Colonic mucosa (tissue), 4 donors: ENCODE data around the gene MYH2. TPM values are rescaled to one million over a fixed set of nuclear protein-coding genes. Genes with fewer than 3 reads are reported as not detected.

Experiments used
- DNase-seq: peaks from one replicate; pipeline ENCODE4 v3.0.0-alpha.2; 2020
- H3K27ac ChIP-seq: fragments of 200-600 bp; one replicate; pipeline ENCODE4 v1.8.0; 2021
- H3K27me3 ChIP-seq: fragments of 200-600 bp; one replicate; pipeline ENCODE4 v1.8.0; 2021
- H3K36me3 ChIP-seq: fragments of 200-600 bp; one replicate; pipeline ENCODE4 v1.8.0; 2021
- H3K4me1 ChIP-seq: fragments of 200-600 bp; one replicate; pipeline ENCODE4 v1.8.0; 2021; ENCODE audit warnings: mild to moderate bottlenecking
- H3K4me3 ChIP-seq: fragments of 200-600 bp; one replicate; pipeline ENCODE4 v1.8.0; 2021
- H3K9ac ChIP-seq, 2 donors: one replicate each; pipeline ENCODE4 v1.7.0; 2013; ENCODE audit warnings: control low read depth in 2 of 2, low read depth in 2 of 2, low read length in 2 of 2
- H3K9me3 ChIP-seq: fragments of 200-600 bp; one replicate; pipeline ENCODE4 v1.8.0; 2021
- CTCF ChIP-seq: fragments of 200-600 bp; IDR thresholded peaks from one replicate; pipeline ENCODE4 v1.8.0; 2022; ENCODE audit warnings: antibody characterized with exemption, mild to moderate bottlenecking
- intact Hi-C: fragments of 100-400 bp; cut with DNase I; formaldehyde crosslinking; loops from one replicate; pipeline ENCODE4 v1.14.1; 2022
- total RNA-seq, 2 donors: library from RNA; stranded (reverse); fragmentation: NEBNext Ultra II Directional in 1 of 2; extraction: Animal tissue kit (Norgen Biotek cat#: 25700) in 1 of 2; gene quantifications; one replicate each; pipeline ENCODE4 v1.2.1, GENCODE V29; 2021
- donor health status: healthy.
- donor health status: DM: no; HTN: no; CAD: no.
- donor health status: DM: no; HTN: no; CAD: no.

MYH2 gene
- under 1 TPM in 1 of 2 donors, not detected in 1; 0.48 TPM for total RNA-seq

- Histone ChIP-seq H3K27me3 (no peaks in the 10 kb centered on the region), H3K4me3 (no peak within 1 kb of the TSS), H3K9me3 (no peaks in the 10 kb centered on the region), H3K4me1 (no peaks in the 10 kb centered on the region), H3K9ac (no peak within 1 kb of the TSS), H3K36me3 (no peaks in the 10 kb centered on the region), H3K27ac (no peak within 1 kb of the TSS)
- TF ChIP-seq CTCF = no peak
- no peak for DNase-seq
- intact Hi-C loops = no loop called here
These were observed at the start of gene MYH2 for GRCh38 chr17:10549096-10549842. MYH2 (minus strand) TSS chr17:10549658; CDS start chr17:10547920, 1,738 bp downstream.

GRCh38 chr17:10598621-10599020 lies 49.2 kb upstream of the MYH2 start:
- no peaks in the 10 kb centered on the region for H3K4me1 ChIP-seq
- DNase-seq = no peak
- H3K4me3 ChIP-seq = no peak overlapping the region
- H3K36me3 ChIP-seq = no peaks in the 10 kb centered on the region
- no peak for TF ChIP-seq CTCF
- intact Hi-C loops = no loop called here
- H3K27ac ChIP-seq = no peak overlapping the region
- no peaks in the 10 kb centered on the region for H3K27me3 ChIP-seq
- no peaks in the 10 kb centered on the region for H3K9me3 ChIP-seq
- H3K9ac ChIP-seq = no peak overlapping the region

GRCh38 chr17:10589553-10590145 lies 40.2 kb upstream of the MYH2 start:
- Histone ChIP-seq H3K9ac (no peak overlapping the region), H3K27ac (no peak overlapping the region), H3K27me3 (no peaks in the 10 kb centered on the region), H3K4me3 (no peak overlapping the region), H3K36me3 (no peaks in the 10 kb centered on the region), H3K4me1 (no peaks in the 10 kb centered on the region), H3K9me3 (no peaks in the 10 kb centered on the region)
- no peak for DNase-seq
- TF ChIP-seq CTCF = no peak
- intact Hi-C loops = no loop called here

- H3K4me1 ChIP-seq = no peaks in the 10 kb centered on the region
- no peak overlapping the region for H3K9ac ChIP-seq
- H3K27me3 ChIP-seq = no peaks in the 10 kb centered on the region
- TF ChIP-seq CTCF = no peak
- no peaks in the 10 kb centered on the region for H3K36me3 ChIP-seq
- intact Hi-C loops = no loop called here
- DNase-seq = no peak
- no peak overlapping the region for H3K4me3 ChIP-seq
- no peak overlapping the region for H3K27ac ChIP-seq
- H3K9me3 ChIP-seq = no peaks in the 10 kb centered on the region
These were observed 36.1 kb upstream of the MYH2 start for GRCh38 chr17:10585529-10585928.

- Histone ChIP-seq H3K27ac (no peak overlapping the region), H3K9me3 (no peaks in the 10 kb centered on the region), H3K9ac (no peak overlapping the region), H3K4me1 (no peaks in the 10 kb centered on the region), H3K4me3 (no peak overlapping the region), H3K36me3 (no peaks in the 10 kb centered on the region), H3K27me3 (no peaks in the 10 kb centered on the region)
- DNase-seq = no peak
- TF ChIP-seq CTCF = no peak
- intact Hi-C loops = no loop called here
These were observed 34.4 kb upstream of the MYH2 start for GRCh38 chr17:10583834-10584233.
